CD4-positive, alpha-beta T cell treated with Interferon alpha-2 for 1 hour (primary cell): ENCODE results near the gene CNKSR3.

Experiments
- DNase-seq, 2 donors: peaks; one replicate each; pipeline ENCODE4 v3.0.0-alpha.2; 2020 to 2022

The CNKSR3 gene

GRCh38 chr6:154500769-154501577 lies 9.5 kb downstream of the CNKSR3 start:
- no peak for DNase-seq

- DNase-seq = no peak
Measured at GRCh38 chr6:154499855-154500589, 10.5 kb downstream of the CNKSR3 start.

GRCh38 chr6:154498340-154498934 lies 12.0 kb downstream of the CNKSR3 start:
- DNase-seq = no peak

- no peak for DNase-seq
Measured at GRCh38 chr6:154496793-154497517, 13.5 kb downstream of the CNKSR3 start.

GRCh38 chr6:154496186-154496585 lies 14.3 kb downstream of the CNKSR3 start:
- no peak for DNase-seq

- DNase-seq = no peak
Measured at GRCh38 chr6:154494592-154495311, 15.7 kb downstream of the CNKSR3 start.

GRCh38 chr6:154491567-154492470 lies 18.7 kb downstream of the CNKSR3 start:
- no peak for DNase-seq

- no peak for DNase-seq
Measured at GRCh38 chr6:154489822-154490221, 20.7 kb downstream of the CNKSR3 start.

- DNase-seq = no peak
Measured at GRCh38 chr6:154488802-154489437, 21.6 kb downstream of the CNKSR3 start.

GRCh38 chr6:154488248-154488593 lies 22.3 kb downstream of the CNKSR3 start:
- no peak for DNase-seq

GRCh38 chr6:154487367-154488247 lies 22.9 kb downstream of the CNKSR3 start:
- DNase-seq = no peak

- DNase-seq = no peak
Measured at GRCh38 chr6:154485815-154486214, 24.7 kb downstream of the CNKSR3 start.

GRCh38 chr6:154484942-154485341 lies 25.5 kb downstream of the CNKSR3 start:
- DNase-seq = no peak

- DNase-seq = no peak
Measured at GRCh38 chr6:154482858-154483257, 27.6 kb downstream of the CNKSR3 start.

GRCh38 chr6:154481521-154482013 lies 28.9 kb downstream of the CNKSR3 start:
- DNase-seq = no peak

- no peak for DNase-seq
Measured at GRCh38 chr6:154479771-154480639, 30.5 kb downstream of the CNKSR3 start.

GRCh38 chr6:154479351-154479769 lies 31.1 kb downstream of the CNKSR3 start:
- DNase-seq = no peak

GRCh38 chr6:154478701-154479060 lies 31.8 kb downstream of the CNKSR3 start:
- DNase-seq = no peak
